GM23338 (cell line): ENCODE measurements around the gene GAS1.
A peak's percentile ranks its signal among the peaks of the same experiment; 100 is the strongest.

Source experiments
- CREB1 ChIP-seq: fragments of 250-450 bp; sonication (Bioruptor Pico); IDR thresholded peaks from 2 replicates; pipeline ENCODE4 v1.5.0; 2020; ENCODE audit warnings: low read depth, mild to moderate bottlenecking, moderate library complexity
- CTCF ChIP-seq, 2 experiments: fragments of 200-600 bp in 1 of 2; sonication (generic) in 1 of 2; conservative IDR thresholded peaks; 2 replicates each; pipeline versions ENCODE4 v1.5.1 to v1.6.1; 2016 to 2017; ENCODE audit warnings: antibody characterized with exemption in 2 of 2, low read depth in 2 of 2, mild to moderate bottlenecking in 2 of 2, moderate library complexity in 1 of 2
- EZH2 ChIP-seq: fragments of 200-600 bp; sonication (generic); IDR thresholded peaks from one replicate; pipeline ENCODE4 v1.8.0; 2017; ENCODE audit warnings: antibody characterized with exemption, mild to moderate bottlenecking, low read depth; ENCODE audit not compliant: unreplicated experiment
- EZH2phosphoT487 ChIP-seq: fragments of 200-600 bp; sonication (generic); IDR thresholded peaks from one replicate; pipeline ENCODE4 v1.8.1; 2018; ENCODE audit warnings: antibody characterized with exemption; ENCODE audit not compliant: unreplicated experiment
- JUNB ChIP-seq: IDR thresholded peaks from one replicate; pipeline ENCODE4 v1.6.1; 2016; ENCODE audit warnings: antibody characterized with exemption; ENCODE audit not compliant: unreplicated experiment
- POLR2AphosphoS5 ChIP-seq: IDR thresholded peaks from 2 replicates; pipeline ENCODE4 v1.6.1; 2016; ENCODE audit warnings: antibody characterized with exemption, low read depth
- REST ChIP-seq: IDR thresholded peaks from one replicate; pipeline ENCODE4 v1.6.1; 2018; ENCODE audit warnings: antibody characterized with exemption; ENCODE audit not compliant: unreplicated experiment
- ZNF331 ChIP-seq: fragments of 250-450 bp; sonication (Bioruptor Pico); IDR thresholded peaks from 2 replicates; pipeline ENCODE4 v1.5.0; 2020; ENCODE audit warnings: low read depth, mild to moderate bottlenecking, moderate library complexity

- TF ChIP-seq CTCF (conservative IDR thresholded peaks at IDR 0.05; ENCODE audit: low read depth in 2 of 2) (no peak), REST (no peak), POLR2AphosphoS5 (peak; percentile 26; the same call in 1 of the 2 replicates), EZH2phosphoT487 (no peak), EZH2 (no peak), JUNB (no peak), CREB1 (CRISPR knock-in tag) (no peak), ZNF331 (CRISPR knock-in tag) (no peak)
Observed at GRCh38 chr9:86947146-86948073, at the start of gene GAS1.
